ENCODE results near the gene ACSM6.

ACSM6 gene

DNA sequence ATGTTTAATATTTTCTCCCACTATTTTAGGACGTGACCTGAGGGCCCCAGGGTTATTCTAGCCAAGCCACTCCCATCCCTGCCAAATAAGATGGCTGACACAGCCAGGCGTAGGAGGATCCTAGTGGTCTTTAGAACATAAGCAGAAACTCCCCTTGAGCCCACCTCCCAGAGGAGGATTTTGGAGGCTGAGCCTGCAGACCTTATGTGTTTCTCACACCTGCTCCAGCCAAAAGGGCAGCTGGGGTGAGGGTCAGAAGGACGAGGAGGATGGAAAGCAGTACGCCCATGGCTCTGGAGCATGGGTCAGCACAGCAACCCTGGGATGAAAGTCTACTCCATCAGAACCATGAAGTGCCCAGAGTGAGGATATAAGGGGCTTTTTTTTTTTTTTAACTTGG, 56.8 kb downstream of the ACSM6 start:
- H3K4me3 ChIP-seq (ENCODE audit: low read depth, low read length), result no peak overlapping the region
- no peak for DNase-seq (ENCODE audit: low read depth)
- TF ChIP-seq, protein P1, sequence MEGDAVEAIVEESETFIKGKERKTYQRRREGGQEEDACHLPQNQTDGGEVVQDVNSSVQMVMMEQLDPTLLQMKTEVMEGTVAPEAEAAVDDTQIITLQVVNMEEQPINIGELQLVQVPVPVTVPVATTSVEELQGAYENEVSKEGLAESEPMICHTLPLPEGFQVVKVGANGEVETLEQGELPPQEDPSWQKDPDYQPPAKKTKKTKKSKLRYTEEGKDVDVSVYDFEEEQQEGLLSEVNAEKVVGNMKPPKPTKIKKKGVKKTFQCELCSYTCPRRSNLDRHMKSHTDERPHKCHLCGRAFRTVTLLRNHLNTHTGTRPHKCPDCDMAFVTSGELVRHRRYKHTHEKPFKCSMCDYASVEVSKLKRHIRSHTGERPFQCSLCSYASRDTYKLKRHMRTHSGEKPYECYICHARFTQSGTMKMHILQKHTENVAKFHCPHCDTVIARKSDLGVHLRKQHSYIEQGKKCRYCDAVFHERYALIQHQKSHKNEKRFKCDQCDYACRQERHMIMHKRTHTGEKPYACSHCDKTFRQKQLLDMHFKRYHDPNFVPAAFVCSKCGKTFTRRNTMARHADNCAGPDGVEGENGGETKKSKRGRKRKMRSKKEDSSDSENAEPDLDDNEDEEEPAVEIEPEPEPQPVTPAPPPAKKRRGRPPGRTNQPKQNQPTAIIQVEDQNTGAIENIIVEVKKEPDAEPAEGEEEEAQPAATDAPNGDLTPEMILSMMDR (IDR thresholded peaks at IDR 0.05; ENCODE audit: control insufficient read depth, extremely low read depth, insufficient read depth), result no peak

DNA sequence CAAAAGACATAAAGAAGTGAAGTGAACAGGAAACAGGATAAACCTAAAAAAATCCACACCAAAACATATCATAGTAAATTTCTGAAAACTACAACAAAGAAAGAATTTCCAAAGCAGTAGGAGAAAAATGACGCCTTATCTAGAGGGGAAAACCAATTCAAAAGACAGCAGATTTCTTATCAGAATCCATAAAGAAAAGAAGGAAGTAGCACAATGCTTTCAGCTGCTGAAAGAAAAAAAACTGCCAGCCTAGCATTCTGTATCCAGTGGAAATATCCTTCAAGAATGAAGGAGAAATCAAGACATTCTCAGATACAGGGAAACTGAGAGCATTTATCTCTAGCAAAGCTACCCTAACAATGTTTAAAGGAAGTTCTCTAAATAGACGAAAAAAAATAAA, 59.0 kb downstream of the ACSM6 start:
- no peak for DNase-seq (ENCODE audit: low read depth)
- H3K4me3 ChIP-seq (ENCODE audit: low read depth, low read length), result no peak overlapping the region
- TF ChIP-seq, protein P1 (IDR thresholded peaks at IDR 0.05; ENCODE audit: control insufficient read depth, extremely low read depth, insufficient read depth), result no peak

DNA sequence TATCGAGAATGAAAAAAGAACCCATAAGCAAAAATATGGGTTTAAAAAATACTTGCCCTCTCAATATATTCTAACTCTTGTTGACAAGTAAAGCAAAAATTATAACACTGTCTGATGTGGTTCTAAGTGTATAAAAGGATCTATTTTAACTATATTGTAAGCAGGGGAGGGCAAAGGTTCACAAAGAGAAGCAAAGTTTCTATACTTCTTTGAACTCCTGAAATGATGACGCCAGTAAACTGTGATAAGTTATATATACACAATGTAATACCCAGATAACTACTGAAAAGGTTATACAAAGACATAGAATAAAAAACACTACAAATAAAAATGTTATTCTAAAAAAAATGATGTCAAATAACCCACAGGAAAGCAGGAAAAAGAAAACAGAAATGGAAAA, 59.6 kb downstream of the ACSM6 start:
- no peak for DNase-seq (ENCODE audit: low read depth)
- no peak overlapping the region for H3K4me3 ChIP-seq (ENCODE audit: low read depth, low read length)
- TF ChIP-seq, protein P1 (IDR thresholded peaks at IDR 0.05; ENCODE audit: control insufficient read depth, extremely low read depth, insufficient read depth), result no peak

DNA sequence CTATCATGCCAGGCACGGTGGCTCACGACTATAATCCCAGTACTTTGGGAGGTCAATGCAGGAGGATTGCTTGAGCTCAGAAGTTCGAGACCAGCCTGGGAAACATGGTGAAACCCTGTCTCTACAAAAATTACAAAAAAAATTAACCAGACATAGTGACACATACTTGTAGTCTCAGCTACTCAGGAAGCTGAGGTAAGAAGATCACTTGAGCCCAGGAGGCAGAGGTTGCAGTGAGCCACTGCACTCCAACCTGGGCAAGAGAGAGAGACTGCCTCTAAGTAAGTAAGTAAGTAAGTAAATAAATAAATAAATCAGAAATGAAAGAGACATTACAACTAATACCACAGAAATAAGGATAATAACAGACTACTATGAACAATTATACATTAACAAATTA, 60.6 kb downstream of the ACSM6 start:
- no peak for DNase-seq (ENCODE audit: low read depth)
- TF ChIP-seq, protein P1 (IDR thresholded peaks at IDR 0.05; ENCODE audit: control insufficient read depth, extremely low read depth, insufficient read depth), result no peak

DNA sequence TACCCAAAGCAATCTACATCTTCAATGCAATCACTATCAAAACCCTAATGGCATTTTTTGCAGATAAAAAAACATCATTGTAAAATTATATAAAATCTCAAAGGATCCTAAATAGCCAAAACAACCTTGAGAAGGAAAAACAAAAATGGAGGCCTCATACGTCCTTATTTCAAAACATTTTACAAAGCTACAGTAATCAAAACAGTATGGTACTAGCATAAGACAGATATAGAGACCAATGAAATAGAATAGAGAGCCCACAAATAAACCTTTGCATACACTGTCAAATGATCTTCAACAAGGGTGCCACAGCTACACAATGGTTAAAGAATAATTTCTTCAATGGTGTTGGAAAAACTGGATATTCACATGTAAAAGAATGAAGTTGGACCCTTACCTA, 62.2 kb downstream of the ACSM6 start:
- TF ChIP-seq, protein P1 (IDR thresholded peaks at IDR 0.05; ENCODE audit: control insufficient read depth, extremely low read depth, insufficient read depth), result no peak
- DNase-seq (ENCODE audit: low read depth), result no peak
- no peak overlapping the region for H3K4me3 ChIP-seq (ENCODE audit: low read depth, low read length)

More for the DNA sequence above, 60.6 kb downstream of the ACSM6 start:
- H3K4me3 ChIP-seq (ENCODE audit: low read depth, low read length), result no peak overlapping the region

DNA sequence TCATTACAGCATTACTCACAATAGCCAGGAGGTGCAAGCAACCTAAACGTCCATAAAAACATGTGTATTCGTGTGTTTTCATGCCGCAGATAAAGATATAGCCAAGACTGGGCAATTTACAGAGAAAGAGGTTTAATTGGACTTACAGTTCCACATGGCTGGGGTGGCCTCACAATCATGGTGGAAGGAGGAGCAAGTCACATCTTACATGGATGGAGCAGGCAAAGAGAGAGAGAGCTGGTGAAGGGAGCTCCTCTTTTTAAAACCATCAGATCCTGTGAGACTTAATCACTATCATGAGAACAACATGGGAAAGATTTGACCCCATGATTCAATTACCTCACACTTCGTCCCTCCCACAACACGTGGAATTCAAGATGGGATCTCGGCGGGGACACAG, 63.8 kb downstream of the ACSM6 start:
- no peak overlapping the region for H3K4me3 ChIP-seq (ENCODE audit: low read depth, low read length)
- TF ChIP-seq, protein P1 (IDR thresholded peaks at IDR 0.05; ENCODE audit: control insufficient read depth, extremely low read depth, insufficient read depth), result no peak
- DNase-seq (ENCODE audit: low read depth), result no peak

DNA sequence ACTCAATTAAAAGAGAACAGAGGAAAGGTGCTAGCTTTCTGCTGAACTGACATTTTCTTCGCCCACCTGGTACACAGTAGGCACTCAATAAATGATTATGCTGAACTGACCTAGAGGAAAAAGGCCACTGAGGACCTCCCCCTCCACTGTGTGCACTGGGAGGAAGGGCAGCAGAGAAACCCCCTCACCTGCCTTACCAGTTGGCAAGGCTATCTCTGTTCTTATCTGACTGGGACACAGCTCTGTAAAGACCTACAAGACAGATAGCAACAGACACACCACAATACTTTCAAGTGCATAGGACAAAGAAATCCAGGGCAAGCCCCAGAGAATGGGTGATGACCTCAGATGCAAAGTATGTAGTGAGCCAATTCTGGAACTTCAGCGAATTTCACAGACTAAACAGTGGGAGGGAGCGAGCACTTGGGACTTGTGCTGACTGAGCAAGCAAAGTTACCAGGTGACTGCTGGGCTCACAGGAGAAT, 66.4 kb downstream of the ACSM6 start:
- no peak overlapping the region for H3K4me3 ChIP-seq (ENCODE audit: low read depth, low read length)
- TF ChIP-seq, protein P1 (IDR thresholded peaks at IDR 0.05; ENCODE audit: control insufficient read depth, extremely low read depth, insufficient read depth), result no peak
- DNase-seq (ENCODE audit: low read depth), result no peak
